OCI-LY3 (cell line): ENCODE measurements around the gene ZNF182.

Source experiments
- CTCF ChIP-seq: fragments of 200-600, 300-600 bp; sonication (generic); IDR thresholded peaks from 2 replicates; pipeline ENCODE4 v1.5.1; 2014; ENCODE audit warnings: antibody characterized with exemption, low read length, low read depth
- EZH2phosphoT487 ChIP-seq: fragments of 200-600 bp; shearing (Covaris generic); IDR thresholded peaks from 2 replicates; pipeline ENCODE4 v1.6.1; 2018; ENCODE audit warnings: antibody characterized with exemption, mixed run types, low read depth

GRCh38 chrX:47941423-47941822 is 62.4 kb downstream of the ZNF182 start:
- TF ChIP-seq CTCF (no peak), EZH2phosphoT487 (no peak)
